OCI-LY1 (cell line): ENCODE data around the gene WBP2.

Source experiments
- H2AFZ ChIP-seq: fragments of 200-600 bp; sonication (generic), shearing (Covaris generic); 2 replicates; pipeline ENCODE4 v1.6.0; 2014; ENCODE audit warnings: antibody characterized with exemption, mild to moderate bottlenecking, low read length
- H3F3A ChIP-seq: fragments of 200-600 bp; sonication (generic), shearing (Covaris generic); 2 replicates; pipeline ENCODE4 v1.6.0; 2014; ENCODE audit warnings: mild to moderate bottlenecking, antibody characterized with exemption, low read length, moderate library complexity; ENCODE audit not compliant: insufficient read depth
- H3K27ac ChIP-seq: fragments of 200-600 bp; sonication (generic); 2 replicates; pipeline ENCODE4 v1.5.1; 2014; ENCODE audit warnings: low read length, mixed run types, mild to moderate bottlenecking, low read depth; ENCODE audit not compliant: poor library complexity, severe bottlenecking
- H3K27me3 ChIP-seq: fragments of 200-600 bp; sonication (generic); 2 replicates; pipeline ENCODE4 v1.6.0; 2014; ENCODE audit warnings: antibody characterized with exemption, mild to moderate bottlenecking, low read length, moderate library complexity; ENCODE audit not compliant: insufficient read depth
- H3K36me3 ChIP-seq: fragments of 200-600 bp; sonication (generic); 2 replicates; pipeline ENCODE4 v1.6.1; 2014; ENCODE audit warnings: mild to moderate bottlenecking, antibody characterized with exemption, low read length, moderate library complexity, mixed read lengths; ENCODE audit not compliant: insufficient read depth
- H3K4me1 ChIP-seq: fragments of 200-600 bp; sonication (generic); 2 replicates; pipeline ENCODE4 v1.5.1; 2014; ENCODE audit warnings: mild to moderate bottlenecking, low read length, moderate library complexity; ENCODE audit not compliant: insufficient read depth, severe bottlenecking
- H3K4me2 ChIP-seq: fragments of 200-600 bp; sonication (generic), shearing (Covaris generic); 2 replicates; pipeline ENCODE4 v1.6.1; 2014; ENCODE audit warnings: low read length
- H3K4me3 ChIP-seq: fragments of 200-600 bp; sonication (generic); 2 replicates; pipeline ENCODE4 v1.5.1; 2014; ENCODE audit warnings: low read length, low read depth, mild to moderate bottlenecking, mixed read lengths; ENCODE audit not compliant: poor library complexity, severe bottlenecking
- H3K79me2 ChIP-seq: fragments of 200-600 bp; shearing (Covaris generic); 2 replicates; pipeline ENCODE4 v1.6.1; 2016; ENCODE audit warnings: mixed run types, low read length, mixed read lengths; ENCODE audit not compliant: insufficient read depth
- H3K9ac ChIP-seq: fragments of 200-600 bp; sonication (generic), shearing (Covaris generic); 2 replicates; pipeline ENCODE4 v1.6.1; 2014; ENCODE audit warnings: mild to moderate bottlenecking, low read length, mixed read lengths
- H3K9me2 ChIP-seq: fragments of 200-600 bp; sonication (generic), shearing (Covaris generic); 2 replicates; pipeline ENCODE4 v1.6.1; 2014; ENCODE audit warnings: low read depth, mild to moderate bottlenecking, low read length, mixed read lengths
- H3K9me3 ChIP-seq: fragments of 200-600 bp; shearing (Covaris generic); 2 replicates; pipeline ENCODE4 v1.6.1; 2014; ENCODE audit warnings: low read length, mixed read lengths
- H4K20me1 ChIP-seq: fragments of 200-600 bp; sonication (generic), shearing (Covaris generic); 2 replicates; pipeline ENCODE4 v1.6.0; 2016; ENCODE audit warnings: mild to moderate bottlenecking, low read length; ENCODE audit not compliant: insufficient read depth
- EZH2 ChIP-seq: fragments of 200-600 bp; sonication (generic), shearing (Covaris generic); IDR thresholded peaks from 2 replicates; pipeline ENCODE4 v1.8.0; 2017; ENCODE audit warnings: borderline replicate concordance, mixed run types, mild to moderate bottlenecking, antibody characterized with exemption, low read length, moderate library complexity, mixed read lengths
- TF ChIP-seq, protein P1 (sequence below): fragments of 200-600 bp; sonication (generic), shearing (Covaris generic); IDR thresholded peaks from 2 replicates; pipeline ENCODE4 v1.5.1; 2017; ENCODE audit warnings: mild to moderate bottlenecking, antibody characterized with exemption, low read length, moderate library complexity, mixed read lengths

The WBP2 gene

DNA sequence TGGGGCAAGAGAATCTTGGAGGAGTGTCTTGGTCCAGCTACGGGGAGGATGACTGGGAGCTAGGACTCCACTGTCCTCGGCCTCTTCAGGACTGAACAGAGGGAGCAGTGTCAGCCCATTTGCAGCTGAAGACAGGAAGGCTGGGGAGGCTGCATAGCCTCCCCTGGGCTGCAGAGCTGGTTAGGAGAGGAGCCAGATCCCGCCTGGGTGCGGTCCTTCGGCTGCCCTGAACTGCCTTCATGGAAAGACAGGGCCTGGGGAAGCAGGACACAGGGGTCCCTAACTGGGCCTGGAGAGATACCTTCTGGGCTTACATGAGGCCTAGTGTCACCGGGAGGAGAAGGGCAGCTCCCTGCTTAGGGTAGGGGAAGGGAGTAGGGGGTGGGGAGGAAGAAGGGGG, 37.6 kb downstream of the WBP2 start:
- H3K27ac ChIP-seq, result no peak overlapping the region
- H3K4me1 ChIP-seq, result peaks cover 12% of the 10 kb centered on the region
- no peak overlapping the region for H3K4me2 ChIP-seq
- no peaks in the 10 kb centered on the region for H3K27me3 ChIP-seq
- no peak overlapping the region for H3K4me3 ChIP-seq
- H3F3A ChIP-seq, result no peaks in the 10 kb centered on the region
- H3K79me2 ChIP-seq, result no peaks in the 10 kb centered on the region
- H3K36me3 ChIP-seq, result peaks cover 93% of the 10 kb centered on the region
- H3K9me3 ChIP-seq, result no peaks in the 10 kb centered on the region
- H4K20me1 ChIP-seq, result no peaks in the 10 kb centered on the region
- H2AFZ ChIP-seq, result no peak overlapping the region
- no peak overlapping the region for H3K9ac ChIP-seq
- no peak for TF ChIP-seq EZH2
- TF ChIP-seq, protein P1, sequence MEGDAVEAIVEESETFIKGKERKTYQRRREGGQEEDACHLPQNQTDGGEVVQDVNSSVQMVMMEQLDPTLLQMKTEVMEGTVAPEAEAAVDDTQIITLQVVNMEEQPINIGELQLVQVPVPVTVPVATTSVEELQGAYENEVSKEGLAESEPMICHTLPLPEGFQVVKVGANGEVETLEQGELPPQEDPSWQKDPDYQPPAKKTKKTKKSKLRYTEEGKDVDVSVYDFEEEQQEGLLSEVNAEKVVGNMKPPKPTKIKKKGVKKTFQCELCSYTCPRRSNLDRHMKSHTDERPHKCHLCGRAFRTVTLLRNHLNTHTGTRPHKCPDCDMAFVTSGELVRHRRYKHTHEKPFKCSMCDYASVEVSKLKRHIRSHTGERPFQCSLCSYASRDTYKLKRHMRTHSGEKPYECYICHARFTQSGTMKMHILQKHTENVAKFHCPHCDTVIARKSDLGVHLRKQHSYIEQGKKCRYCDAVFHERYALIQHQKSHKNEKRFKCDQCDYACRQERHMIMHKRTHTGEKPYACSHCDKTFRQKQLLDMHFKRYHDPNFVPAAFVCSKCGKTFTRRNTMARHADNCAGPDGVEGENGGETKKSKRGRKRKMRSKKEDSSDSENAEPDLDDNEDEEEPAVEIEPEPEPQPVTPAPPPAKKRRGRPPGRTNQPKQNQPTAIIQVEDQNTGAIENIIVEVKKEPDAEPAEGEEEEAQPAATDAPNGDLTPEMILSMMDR, result no peak
- no peaks in the 10 kb centered on the region for H3K9me2 ChIP-seq

DNA sequence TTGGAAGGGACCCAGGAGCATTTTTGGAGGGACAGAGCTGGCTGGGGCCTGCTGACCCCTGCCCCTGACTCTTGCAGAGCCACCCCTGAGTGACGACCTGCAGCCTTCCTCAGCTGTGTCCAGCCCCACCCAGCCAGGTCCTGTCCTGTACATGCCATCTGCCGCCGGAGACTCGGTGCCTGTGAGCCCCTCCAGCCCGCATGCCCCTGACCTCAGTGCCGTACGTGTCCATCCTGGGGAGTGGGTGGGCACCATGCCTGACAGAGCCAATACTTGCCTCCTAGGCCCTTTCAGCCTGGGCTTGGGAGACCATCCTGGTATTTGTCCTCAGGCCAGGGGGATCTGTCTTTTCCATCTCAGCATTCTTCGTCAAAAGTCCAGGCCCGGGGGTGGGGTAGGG, 38.4 kb downstream of the WBP2 start:
- Histone ChIP-seq H3F3A (no peaks in the 10 kb centered on the region), H3K4me1 (peaks cover 4% of the 10 kb centered on the region), H3K9me2 (no peaks in the 10 kb centered on the region), H3K36me3 (peaks cover 93% of the 10 kb centered on the region), H3K27me3 (no peaks in the 10 kb centered on the region), H2AFZ (no peak overlapping the region), H3K79me2 (no peaks in the 10 kb centered on the region), H3K4me3 (no peak overlapping the region), H4K20me1 (no peaks in the 10 kb centered on the region), H3K27ac (no peak overlapping the region), H3K4me2 (no peak overlapping the region), H3K9me3 (no peaks in the 10 kb centered on the region), H3K9ac (no peak overlapping the region)
- TF ChIP-seq EZH2, result no peak

DNA sequence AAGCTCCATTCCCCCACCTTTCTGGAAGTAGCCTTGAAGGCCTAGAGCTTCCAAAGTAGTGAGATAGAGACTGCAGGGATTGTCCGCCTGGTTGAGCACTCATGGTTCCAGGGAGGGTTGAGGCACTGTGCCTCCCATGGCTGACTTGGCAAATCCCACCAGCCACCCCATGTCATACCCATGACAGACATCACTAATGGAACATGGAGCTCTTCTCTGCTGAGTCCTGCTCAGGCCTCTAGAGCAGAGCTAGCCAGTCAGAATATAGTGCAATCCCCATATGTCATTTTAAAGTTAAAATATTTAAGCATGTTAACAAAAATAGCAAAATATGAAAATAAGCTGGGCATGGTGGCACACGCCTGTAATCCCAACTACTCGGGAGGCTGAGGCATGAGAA, 39.7 kb downstream of the WBP2 start:
- Histone ChIP-seq H3K4me2 (no peak overlapping the region), H2AFZ (no peak overlapping the region), H3K9me2 (no peaks in the 10 kb centered on the region), H3K36me3 (peaks cover 92% of the 10 kb centered on the region), H3K27me3 (no peaks in the 10 kb centered on the region), H3K9ac (no peak overlapping the region), H3F3A (no peaks in the 10 kb centered on the region), H3K4me1 (no peaks in the 10 kb centered on the region), H3K9me3 (no peaks in the 10 kb centered on the region), H4K20me1 (no peaks in the 10 kb centered on the region), H3K4me3 (no peak overlapping the region), H3K79me2 (no peaks in the 10 kb centered on the region), H3K27ac (no peak overlapping the region)
- no peak for TF ChIP-seq EZH2
- TF ChIP-seq, protein P1, result no peak

DNA sequence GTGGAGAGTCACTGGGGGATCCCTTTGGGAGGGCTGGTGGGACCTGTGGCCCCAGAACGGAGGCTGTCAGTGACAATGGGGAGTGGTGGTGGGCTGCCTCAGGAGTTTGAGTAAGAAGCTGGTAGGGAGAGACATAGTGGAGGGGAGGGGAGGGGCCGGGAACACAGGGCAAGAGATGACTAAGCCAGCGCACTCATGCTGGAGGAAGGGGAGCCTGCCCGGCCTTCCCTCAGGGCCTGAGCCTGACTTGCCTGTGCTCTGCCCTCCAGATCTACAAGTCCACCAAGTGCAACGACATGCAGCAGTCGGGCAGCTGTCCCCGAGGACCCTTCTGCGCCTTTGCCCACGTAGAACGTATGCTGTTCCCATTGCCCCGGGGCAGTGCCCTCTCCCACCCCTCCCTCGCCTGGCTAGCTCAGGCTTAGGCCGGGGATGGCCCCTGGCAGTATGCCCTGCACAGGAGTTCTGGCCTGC, 40.2 kb downstream of the WBP2 start:
- no peak overlapping the region for H3K27ac ChIP-seq
- no peaks in the 10 kb centered on the region for H3K9me2 ChIP-seq
- no peak overlapping the region for H3K9ac ChIP-seq
- H3K4me2 ChIP-seq, result no peak overlapping the region
- H3K79me2 ChIP-seq, result no peaks in the 10 kb centered on the region
- H3K4me3 ChIP-seq, result no peak overlapping the region
- no peaks in the 10 kb centered on the region for H3K27me3 ChIP-seq
- H3K36me3 ChIP-seq, result peaks cover 90% of the 10 kb centered on the region
- H2AFZ ChIP-seq, result no peak overlapping the region
- no peaks in the 10 kb centered on the region for H4K20me1 ChIP-seq
- H3K4me1 ChIP-seq, result no peaks in the 10 kb centered on the region
- H3K9me3 ChIP-seq, result no peaks in the 10 kb centered on the region
- H3F3A ChIP-seq, result no peaks in the 10 kb centered on the region
- TF ChIP-seq EZH2, result no peak
- TF ChIP-seq, protein P1, result no peak
